IPS-NIHi11 (cell line): ENCODE data around the gene ATP5PO.
"Not testable (repeated sequence)": the region's sequence is repeated elsewhere in the genome, so short reads cannot be mapped to it uniquely, and the experiment has no call there.

Source experiments
- DNase-seq: peaks from one replicate; pipeline ENCODE4 v3.0.0; 2012; ENCODE audit warnings: mixed read lengths, low spot score

The ATP5PO gene

DNA sequence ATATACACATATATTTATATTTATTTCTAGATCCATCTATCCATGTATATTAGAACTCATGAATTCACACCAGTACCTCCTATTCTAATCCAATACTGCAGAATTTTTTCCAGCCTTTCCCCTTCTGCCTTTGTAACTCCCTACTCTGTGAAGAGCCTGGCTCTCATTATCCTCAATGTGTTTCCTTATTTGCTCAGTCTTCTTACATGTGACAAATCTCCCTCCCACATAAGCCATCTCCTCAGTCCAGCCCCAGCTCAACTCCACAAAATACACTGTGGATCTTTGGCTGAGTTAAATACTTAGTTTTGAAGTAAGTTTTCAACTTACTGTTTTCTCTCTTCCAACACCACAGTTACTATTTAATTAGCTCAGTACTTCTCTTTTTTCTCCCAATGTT, 45.7 kb downstream of the ATP5PO start:
- no peak for DNase-seq

DNA sequence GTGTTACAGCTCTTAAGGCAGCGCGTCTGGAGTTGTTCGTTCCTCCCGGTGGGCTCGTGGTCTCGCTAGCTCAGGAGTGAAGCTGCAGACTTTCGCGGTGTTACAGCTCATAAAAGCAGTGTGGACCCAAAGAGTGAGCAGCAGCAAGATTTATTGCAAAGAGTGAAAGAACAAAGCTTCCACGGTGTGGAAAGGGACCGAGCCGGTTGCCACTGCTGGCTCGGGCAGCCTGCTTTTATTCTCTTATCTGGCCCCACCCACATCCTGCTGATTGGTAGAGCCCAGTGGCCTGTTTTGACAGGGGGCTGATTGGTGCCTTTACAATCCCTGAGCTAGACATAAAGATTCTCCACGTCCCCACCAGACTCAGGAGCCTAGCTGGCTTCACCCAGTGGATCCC, 47.7 kb downstream of the ATP5PO start:
- not testable (repeated sequence) for DNase-seq

DNA sequence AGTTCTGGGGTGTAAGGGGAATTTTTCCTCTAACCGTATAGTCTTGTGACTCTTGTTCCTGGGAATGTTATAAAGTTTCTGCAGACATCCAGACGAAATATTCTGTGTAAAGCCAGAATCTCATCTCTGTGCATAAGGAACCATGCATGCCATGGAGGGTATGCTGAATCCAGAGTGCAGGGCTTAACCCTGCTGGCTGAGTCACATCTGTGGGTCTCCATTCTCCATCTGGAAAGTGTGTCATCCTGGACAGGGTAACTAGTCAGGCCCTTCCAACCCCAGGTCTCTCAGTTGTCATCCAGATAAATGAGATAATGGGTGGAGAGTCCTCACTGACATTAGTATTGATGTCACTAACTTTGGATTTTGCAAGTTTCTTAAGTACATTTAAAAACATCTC, 48.8 kb downstream of the ATP5PO start:
- no peak for DNase-seq

DNA sequence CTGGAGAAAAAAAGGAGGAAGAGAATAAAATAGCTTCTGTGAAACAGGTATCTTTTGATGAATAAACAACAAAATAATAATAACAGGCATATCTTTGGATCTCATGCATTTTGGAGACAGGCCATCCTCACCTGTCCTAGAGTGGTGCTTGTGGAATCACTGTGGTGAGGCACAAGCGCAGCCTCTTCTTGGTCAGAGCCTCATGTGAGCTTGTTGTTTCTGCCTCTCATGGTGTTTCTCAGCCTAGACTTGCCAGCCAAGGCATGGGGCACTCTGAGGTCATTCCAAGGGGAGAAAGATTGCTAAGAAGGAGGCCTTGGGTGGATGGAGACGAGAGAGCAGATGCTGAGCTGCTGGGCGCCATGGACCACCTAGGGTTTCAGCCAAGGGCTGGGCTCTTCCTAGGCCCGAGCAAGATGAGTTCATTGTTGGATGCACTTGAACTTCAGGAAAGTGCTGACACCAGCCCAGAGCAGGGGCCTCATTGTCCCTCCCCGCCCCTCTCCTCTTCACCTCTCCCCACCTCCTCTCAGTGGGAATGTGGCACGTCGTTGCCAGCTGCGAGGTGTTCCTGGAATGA, 49.5 kb downstream of the ATP5PO start:
- no peak for DNase-seq

DNA sequence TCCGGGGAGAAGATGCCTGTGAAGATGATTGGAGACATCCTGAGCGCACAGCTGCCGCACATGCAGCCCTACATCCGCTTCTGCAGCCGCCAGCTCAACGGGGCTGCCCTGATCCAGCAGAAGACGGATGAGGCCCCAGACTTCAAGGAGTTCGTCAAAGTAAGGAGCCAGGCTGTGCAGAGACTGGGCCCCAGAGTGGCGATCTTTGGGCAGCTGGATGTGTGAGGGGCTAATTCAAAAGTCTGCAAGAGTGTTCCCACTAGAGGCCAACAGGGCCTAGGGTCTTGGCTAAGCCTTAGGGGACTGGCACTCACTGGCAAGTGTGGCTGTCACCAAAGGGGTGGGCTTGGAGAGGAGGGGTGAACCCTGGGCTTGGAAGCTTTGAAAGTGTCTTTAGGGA, 50.4 kb downstream of the ATP5PO start:
- no peak for DNase-seq

DNA sequence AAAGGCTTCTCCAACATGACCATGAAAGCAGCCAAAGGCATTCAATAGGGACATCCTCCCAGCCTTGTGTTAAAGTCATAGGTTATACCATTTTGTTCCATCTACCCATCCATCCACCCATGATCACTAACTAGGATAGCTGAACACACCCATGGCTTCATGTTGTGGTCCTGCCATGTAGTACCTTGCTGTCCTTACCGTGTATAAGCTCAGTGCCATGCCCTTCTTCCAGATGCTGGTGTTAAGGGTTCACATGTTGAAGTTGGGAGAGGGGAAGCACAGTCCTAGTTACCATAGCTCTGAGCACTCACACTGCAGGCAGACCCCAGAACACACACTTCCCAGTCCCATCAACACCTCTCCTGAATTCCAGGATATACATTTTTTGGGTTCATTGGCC, 51.5 kb downstream of the ATP5PO start:
- no peak for DNase-seq

DNA sequence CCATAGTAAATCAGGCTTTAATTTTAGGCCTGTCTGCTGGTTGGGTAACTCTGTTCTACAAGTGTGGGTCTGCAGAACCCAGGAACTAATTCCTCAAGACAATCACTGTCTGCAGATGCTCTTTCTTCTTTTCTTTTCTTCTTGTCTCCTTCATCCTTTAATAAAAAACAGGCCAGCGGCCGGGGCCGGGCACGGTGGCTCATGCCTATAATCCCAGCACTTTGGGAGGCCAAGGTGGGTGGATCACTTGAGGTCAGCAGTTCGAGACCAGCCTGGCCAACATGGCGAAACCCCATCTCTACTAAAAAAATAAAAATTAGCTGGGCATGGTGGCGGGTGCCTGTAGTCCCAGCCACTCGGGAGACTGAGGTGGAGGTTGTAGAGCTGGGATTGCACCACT, 52.4 kb downstream of the ATP5PO start:
- DNase-seq, result not testable (repeated sequence)

DNA sequence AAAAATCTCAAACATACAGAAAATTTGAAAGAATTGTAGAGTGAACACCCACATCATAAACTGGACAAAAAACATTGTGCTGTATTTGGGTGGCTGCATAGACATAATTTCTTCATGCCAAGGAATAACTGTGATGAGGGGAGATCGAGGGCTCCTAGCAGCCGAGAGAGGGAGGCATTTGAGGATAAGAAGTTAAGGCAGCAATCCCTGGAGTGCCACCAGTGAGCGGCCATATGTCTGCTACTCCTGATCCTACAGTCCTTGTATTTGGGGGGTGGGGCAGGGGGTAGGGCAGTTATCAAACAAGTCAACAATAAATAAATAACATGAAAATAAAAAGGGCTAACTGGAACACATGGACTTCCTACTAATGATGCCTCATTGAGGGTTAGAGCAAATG, 54.5 kb downstream of the ATP5PO start:
- DNase-seq, result no peak

DNA sequence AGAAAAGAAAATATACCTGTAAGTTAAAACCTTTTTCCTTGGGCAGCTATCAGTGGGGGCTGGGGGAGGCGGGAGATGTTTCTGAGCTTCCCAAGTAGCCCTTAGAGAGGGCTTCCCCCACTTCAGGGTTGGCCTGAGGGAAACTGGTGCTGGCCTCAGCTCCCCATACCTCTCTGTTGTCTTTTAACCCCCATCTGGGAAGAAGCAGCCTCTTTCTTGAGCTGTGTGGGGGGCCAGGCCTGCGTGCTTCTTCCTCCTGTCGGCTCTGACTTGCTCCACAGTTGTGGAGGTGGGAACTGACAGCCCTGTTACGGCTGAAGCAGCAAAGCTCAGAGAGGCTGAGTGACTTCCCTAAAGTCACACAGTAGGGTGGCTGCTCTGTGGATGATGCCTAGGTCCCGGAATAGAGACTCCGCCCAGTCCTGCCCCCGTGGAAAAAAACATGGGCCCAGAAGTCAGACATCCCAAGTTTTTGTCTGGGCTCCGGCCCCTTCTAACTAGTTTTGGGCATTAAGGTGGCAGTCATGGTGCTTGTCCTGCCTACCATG, 55.2 kb downstream of the ATP5PO start:
- no peak for DNase-seq

DNA sequence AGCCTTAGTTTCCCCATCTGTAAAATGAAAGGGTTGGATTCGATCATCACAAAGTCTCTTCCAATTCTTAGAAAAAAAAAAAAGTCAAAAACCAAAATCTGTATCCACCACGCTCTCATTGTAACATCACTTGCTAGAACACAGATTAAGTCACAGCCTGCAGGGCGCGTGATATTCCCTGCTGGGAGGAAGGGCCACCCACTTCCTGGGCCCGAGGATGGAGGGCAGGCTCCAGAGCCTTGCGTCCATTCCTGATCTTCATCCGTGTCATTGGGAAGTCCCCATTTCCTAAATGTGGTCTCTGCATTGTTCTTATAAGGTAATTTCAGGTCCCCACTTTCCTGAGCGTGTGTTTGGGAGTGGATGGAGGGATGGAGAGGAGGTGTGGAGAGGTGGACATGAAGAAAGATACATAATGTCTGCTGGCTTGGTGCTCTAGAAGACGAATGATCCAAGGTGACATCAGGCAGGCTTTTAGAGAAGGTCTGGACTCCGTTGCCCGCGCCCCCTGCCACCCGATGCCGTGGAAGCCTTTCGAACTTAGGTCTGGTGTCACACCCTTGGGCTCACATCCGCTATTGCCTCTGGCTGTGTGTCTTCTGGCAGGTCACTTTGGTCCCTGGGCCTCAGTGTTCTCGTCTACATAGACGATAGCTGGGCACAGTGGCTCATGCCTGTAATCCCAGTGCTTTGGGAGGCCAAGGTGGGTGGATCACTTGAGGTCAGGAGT, 56.1 kb downstream of the ATP5PO start:
- DNase-seq, result no peak

DNA sequence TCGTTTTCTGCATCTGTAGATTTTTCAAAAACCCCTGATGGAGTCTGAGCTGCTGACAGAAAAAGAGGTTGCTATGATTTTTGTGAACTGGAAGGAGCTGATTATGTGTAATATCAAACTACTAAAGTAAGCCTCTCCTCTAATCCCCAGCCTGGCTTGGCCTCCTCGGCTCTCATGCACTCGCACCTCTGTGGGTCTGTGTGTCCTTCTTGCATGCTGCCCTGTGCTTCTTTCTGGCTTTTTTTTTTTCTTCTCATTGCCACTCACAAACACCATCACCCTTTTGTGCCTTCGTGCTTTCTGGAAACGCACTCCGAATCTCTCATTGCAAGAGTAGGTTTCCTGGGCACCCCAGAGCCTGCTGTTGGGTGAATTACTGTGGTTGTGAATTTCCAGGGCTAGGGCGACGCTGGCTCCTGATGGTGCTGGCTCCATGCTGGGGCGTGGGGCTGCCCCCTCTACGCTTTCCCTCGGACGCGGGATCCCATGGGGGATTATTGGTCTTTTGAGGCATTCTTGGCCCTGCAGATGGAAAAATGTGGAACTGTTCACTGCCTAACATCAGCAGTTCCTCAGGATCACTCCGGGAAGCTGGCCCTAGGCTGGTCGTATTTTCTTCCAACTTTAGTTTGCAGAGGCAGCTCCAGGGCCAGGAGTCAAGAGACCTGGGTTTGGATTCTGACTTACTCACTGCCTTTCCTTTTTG, 56.8 kb downstream of the ATP5PO start:
- no peak for DNase-seq

DNA sequence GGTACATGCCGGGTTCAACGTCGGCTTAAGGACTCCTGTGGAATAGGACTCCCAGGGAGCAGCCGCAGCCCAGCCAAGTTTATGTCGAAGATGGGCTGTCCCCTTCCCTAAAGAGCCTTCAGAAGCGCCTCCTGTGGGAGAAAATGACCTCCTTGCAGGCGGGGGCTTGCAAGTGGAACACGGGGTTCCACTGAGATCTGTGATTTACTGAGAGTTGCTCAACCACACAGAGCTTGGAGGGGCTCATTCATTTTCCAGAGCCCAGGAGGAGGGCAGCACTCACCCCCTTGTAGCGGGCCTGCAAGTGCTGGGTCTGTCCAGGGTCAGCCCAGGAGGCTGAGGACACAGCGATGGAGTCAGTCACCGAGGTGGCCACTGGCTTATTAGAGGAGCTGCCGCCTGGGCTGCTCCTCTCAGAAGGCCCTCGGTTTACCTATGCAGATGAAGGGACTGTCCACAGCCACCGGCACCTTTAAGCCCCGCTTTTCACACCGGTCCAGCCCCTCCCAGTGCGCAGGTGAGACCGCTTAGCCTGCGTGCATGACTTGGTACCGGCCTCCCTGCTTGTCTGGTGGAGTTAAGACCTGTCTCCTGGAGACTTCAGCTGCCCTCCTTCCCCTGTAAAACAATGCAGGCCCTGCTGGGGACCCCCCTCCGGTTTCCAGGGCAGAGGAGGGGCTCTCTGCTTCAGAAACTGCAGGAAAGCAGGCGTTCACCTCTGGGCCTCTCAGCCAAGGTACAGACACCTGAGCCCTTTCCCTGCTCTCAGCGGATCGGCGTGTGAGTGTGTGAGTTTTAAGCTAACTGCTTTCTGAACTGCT, 57.5 kb downstream of the ATP5PO start:
- peak; percentile 66 for DNase-seq

DNA sequence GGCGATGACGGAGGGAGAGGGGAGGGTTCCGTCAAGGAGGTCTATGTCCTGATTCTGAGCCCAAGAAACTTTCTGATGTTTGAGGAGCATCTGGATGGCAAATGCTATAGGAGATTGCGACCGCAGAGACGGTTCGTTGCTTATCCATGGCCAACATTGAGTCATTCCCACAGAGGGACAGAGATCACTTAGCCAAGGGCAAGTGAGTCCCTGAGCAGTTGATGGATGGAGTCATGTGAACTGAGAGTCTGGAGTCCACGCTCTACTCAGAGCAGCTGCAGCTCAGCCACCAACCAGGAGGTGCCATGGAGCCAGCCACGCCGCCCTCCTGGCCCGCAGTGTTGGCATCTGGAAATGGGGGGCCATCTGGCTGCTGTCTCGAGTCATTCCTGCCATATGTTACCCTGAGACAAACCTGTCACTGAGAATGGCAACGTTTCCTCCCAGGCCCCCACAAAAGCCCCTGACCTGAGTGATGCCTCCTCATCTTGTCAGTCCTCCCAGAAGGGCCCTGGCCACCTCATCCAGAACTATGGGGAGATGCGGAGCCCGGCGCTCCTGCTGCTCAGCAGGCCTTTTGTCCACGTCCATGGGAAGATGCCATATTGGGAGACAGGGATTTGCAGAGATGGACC, 58.6 kb downstream of the ATP5PO start:
- no peak for DNase-seq

DNA sequence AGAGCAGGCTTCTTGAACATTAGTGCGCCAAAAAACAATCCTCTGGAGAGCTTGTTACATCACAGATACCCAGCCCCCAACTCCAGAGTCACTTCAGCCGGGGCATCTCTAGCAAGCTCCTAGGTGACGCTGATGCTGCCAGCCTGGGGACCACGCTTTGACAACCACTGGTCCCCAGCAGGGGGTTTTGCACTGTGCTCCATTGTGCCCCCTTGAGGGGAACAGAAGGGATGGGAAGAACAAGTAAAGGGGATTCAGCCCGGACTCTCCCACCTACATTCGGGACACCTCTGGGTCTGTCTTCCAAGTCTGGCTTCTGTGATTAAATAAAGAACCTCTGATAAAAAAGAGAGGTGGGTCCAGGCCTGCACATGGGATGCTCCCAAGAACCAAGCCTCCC, 60.4 kb downstream of the ATP5PO start:
- DNase-seq, result no peak

DNA sequence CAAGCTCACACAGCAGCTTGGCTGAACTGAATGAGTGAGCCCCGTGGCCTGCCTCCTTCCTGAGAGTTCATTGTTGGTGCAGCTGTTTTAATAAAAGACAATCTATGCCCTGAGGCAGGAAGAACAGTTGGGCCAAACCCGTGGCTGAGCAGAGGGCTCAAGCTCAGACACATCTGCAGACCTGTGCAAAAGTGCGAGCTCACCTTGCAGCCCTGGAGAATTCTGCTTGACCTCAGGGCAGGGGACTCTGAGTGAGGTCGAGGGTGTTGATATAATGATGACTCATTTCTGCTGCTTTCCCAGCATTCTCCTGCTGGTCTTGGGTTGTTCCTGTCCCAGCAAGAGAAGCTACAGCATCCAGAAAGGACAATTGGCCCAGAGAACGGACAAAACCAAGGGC, 61.0 kb downstream of the ATP5PO start:
- DNase-seq, result no peak
